Measurements from ENCODE around the gene ABHD1.
"Not testable (repeated sequence)": the region's sequence is repeated elsewhere in the genome, so short reads cannot be mapped to it uniquely, and the experiment has no call there.

ABHD1 gene

GRCh38 chr2:27105981-27106380, 17.6 kb upstream of the ABHD1 start:
- TF ChIP-seq CTCF (conservative IDR thresholded peaks at IDR 0.05) (no peak), ZFX (IDR thresholded peaks at IDR 0.05) (no peak)
- no peak overlapping the region for H3K27ac ChIP-seq

GRCh38 chr2:27108221-27108620, 15.4 kb upstream of the ABHD1 start:
- no peak for TF ChIP-seq CTCF (conservative IDR thresholded peaks at IDR 0.05)
- TF ChIP-seq ZFX (IDR thresholded peaks at IDR 0.05), result no peak
- no peak overlapping the region for H3K27ac ChIP-seq

- no peak for TF ChIP-seq CTCF (conservative IDR thresholded peaks at IDR 0.05)
- no peak for TF ChIP-seq ZFX (IDR thresholded peaks at IDR 0.05)
- H3K27ac ChIP-seq, result no peak overlapping the region
Observed at GRCh38 chr2:27109083-27109482, 14.5 kb upstream of the ABHD1 start.

GRCh38 chr2:27110603-27111352, 12.8 kb upstream of the ABHD1 start:
- not testable (repeated sequence) for H3K27ac ChIP-seq

- H3K27ac ChIP-seq, result not testable (repeated sequence)
Observed at GRCh38 chr2:27111392-27112078, 12.1 kb upstream of the ABHD1 start.

- no peak for TF ChIP-seq ZFX (IDR thresholded peaks at IDR 0.05)
- TF ChIP-seq CTCF (conservative IDR thresholded peaks at IDR 0.05), result no peak
- H3K27ac ChIP-seq, result no peak overlapping the region
Observed at GRCh38 chr2:27115519-27115918, 8.1 kb upstream of the ABHD1 start.

GRCh38 chr2:27117995-27118524, 5.6 kb upstream of the ABHD1 start:
- TF ChIP-seq CTCF (conservative IDR thresholded peaks at IDR 0.05) (no peak), ZFX (IDR thresholded peaks at IDR 0.05) (no peak)
- H3K27ac ChIP-seq, result peak overlapping the region; percentile 92

- H3K27ac ChIP-seq, result peak within 1 kb of the TSS; percentile 92
- TF ChIP-seq ZFX (IDR thresholded peaks at IDR 0.05), result peak; percentile 61
- no peak for TF ChIP-seq CTCF (conservative IDR thresholded peaks at IDR 0.05)
Observed at GRCh38 chr2:27118525-27119329, 4.9 kb upstream of the ABHD1 start, which contains the start of gene CGREF1. CGREF1 (minus strand) TSS chr2:27119128; CDS start chr2:27104366, 14,762 bp downstream.

- peak overlapping the region; percentile 92 for H3K27ac ChIP-seq
Observed at GRCh38 chr2:27119330-27119670, 4.3 kb upstream of the ABHD1 start.
